Activated gamma-delta T cell (primary cell): ENCODE results near the gene CCDC34.
"Not testable (repeated sequence)": the region's sequence is repeated elsewhere in the genome, so short reads cannot be mapped to it uniquely, and the experiment has no call there.

Experiments used
- DNase-seq: peaks from one replicate; lab custom pipeline; 2025; lab: John Stamatoyannopoulos, UW

Gene CCDC34

DNA sequence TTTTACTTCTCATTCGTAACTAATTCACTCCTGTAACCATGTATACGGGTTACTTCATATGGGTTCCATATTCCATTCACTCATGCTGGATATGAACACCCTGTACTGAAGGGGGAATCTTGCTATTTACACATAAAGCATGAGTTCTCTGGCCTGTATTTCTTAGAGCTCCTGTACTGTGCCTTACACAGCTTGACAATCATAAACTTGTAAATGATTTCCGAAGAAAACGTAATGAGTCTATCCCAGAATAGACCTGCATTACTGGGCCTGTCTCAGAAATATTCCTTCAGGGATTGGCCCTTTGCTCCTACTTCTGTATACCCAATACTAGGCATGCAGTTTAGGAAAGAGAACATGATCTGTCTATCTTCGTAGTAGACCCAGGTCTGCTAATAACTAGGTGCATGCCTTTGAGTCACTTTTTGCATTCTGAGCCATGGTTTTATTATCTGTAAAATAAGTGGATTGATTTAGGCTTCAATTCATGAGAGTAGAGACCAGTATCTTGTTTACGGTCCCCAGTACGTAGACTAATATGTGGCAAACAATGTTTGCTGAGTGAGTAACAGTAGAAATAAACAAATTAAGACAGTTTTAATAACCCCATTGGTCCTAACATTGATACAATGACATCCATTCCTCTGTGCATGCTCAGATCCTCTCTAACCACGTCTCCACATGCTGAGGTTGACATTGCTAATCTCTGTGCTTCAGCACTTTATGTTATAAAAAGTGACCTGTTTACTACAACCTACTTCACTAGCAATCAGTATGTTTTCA lies 1.2 kb downstream of the CCDC34 start:
- no peak for DNase-seq

GRCh38 chr11:27358296-27358695 lies 4.7 kb downstream of the CCDC34 start:
- DNase-seq: no peak

- DNase-seq: no peak
Observed at GRCh38 chr11:27357250-27357649, 5.8 kb downstream of the CCDC34 start.

- DNase-seq: no peak
Observed at GRCh38 chr11:27356624-27357222, 6.3 kb downstream of the CCDC34 start.

GRCh38 chr11:27355575-27356104 lies 7.4 kb downstream of the CCDC34 start:
- no peak for DNase-seq

- DNase-seq: no peak
Observed at GRCh38 chr11:27354359-27354965, 8.6 kb downstream of the CCDC34 start.

GRCh38 chr11:27353593-27354358 lies 9.2 kb downstream of the CCDC34 start:
- DNase-seq: no peak

GRCh38 chr11:27352781-27353180 lies 10.2 kb downstream of the CCDC34 start:
- DNase-seq: no peak

DNA sequence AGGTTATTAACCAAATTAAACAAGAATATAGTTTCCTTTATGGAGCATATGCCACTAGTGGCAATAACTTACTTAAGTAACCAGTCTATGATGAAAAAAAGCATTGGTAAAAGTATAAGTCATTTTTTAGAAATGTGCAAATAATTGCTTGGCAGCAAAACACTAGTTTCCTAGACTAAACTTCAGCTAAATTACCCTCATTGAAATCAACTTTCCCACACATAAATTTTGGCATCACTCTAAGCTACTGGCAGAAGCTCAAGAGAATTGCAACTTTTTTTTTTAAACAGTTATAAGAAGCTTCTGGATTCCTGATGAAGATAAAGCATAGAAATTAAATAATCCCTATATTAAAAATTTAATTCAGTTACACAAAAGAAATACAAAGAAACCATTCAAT lies 12.5 kb downstream of the CCDC34 start:
- DNase-seq: no peak

DNA sequence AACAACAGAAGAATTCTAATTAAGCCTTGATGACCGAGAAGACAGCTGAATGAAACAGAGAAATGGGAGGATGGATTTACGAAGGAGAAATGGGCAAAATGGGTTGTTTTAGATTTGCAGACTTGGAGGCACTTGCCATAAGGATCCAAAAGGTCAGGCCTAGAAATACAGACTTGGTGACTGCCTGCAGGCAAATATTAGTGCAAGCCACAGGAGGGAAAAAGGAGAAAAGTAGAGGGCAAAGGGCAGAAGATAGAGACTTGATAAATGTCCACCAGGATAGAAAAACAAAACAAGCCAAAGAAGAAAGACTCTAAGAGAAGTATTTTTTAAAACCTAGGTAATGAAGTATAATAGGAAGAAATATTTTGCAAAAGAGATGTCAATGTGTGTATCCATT lies 13.1 kb downstream of the CCDC34 start:
- DNase-seq: no peak

- DNase-seq: no peak
Observed at GRCh38 chr11:27348340-27348873, 14.6 kb downstream of the CCDC34 start.

DNA sequence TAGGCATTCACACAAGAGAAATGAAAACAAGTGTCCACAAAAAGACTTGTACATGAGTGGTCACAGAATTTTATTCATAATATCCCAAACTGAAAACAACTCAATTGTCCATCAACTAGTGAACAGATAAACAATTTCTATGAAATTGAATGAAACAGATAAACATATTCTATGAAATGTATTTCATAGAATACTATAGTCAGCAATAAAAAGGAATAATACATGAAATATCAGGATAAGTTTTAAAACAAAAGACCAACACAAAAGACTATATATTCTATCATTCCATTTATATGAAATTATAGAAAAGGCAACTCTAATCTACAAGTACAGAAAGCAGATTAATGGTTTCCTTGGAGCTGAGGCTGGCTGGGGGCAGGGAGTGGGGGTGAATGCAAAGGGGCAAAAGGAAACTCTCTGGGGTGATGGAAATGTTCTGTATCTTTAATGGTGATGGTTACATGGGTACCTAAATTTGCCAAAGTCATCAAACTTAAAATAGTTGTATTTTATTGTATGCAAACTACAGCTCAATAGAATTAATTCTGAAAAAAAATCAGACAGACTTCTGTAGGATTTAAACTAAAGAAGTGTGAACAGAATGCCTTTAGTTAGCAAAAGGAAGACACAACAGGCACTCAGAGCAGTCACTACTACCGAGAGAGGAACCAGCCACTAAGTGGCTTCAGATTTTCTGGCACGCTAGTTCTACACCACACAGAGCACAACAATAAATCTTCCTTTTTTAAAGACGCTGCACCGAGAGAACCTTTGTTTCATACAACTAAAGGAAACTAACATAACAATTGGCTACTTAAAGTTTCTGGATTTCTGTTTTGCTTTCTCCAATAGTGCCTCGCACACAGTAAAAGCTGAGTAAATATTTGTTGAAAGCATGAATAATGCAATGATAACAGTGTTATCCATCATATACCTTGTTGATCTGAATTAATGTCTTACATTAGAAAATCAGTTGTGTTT lies 15.4 kb downstream of the CCDC34 start:
- DNase-seq: no peak

DNA sequence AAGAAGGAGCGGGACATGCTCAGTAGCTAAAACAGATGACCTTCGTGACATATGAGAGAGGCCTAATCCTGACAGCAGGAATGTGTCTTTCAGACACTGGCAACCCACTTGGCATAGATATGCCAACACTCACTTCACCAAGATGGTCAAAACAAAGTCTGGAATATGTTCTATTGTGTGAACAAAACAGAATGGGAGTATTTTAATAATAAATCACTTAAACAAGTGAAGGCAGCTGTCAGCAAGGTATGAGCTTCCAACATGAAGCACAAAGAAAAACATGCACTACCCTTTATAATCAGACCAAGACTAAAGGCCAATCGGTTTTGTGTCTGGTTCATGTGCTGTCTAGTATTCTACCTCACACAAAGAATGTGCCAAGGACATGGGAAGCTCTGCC lies 23.1 kb downstream of the CCDC34 start:
- no peak for DNase-seq

DNA sequence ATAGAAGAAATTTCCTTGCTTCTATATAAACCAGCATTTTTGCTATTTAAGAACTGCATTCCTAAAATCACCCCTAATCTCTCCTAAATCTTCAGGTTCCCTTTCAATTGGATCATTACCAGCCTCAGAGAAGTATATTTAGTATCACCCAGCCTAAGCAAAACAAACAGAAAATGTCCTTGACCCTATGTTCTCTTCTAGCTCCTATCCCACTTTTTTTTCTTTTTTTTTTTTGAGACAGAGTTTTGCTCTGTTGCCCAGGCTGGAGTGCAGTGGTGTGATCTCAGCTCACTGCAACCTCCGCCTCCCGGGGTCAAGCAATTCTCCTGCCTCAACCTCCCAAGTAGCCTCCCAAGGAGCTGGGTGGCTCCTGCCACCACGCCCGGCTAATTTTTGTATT lies 28.3 kb downstream of the CCDC34 start:
- not testable (repeated sequence) for DNase-seq

DNA sequence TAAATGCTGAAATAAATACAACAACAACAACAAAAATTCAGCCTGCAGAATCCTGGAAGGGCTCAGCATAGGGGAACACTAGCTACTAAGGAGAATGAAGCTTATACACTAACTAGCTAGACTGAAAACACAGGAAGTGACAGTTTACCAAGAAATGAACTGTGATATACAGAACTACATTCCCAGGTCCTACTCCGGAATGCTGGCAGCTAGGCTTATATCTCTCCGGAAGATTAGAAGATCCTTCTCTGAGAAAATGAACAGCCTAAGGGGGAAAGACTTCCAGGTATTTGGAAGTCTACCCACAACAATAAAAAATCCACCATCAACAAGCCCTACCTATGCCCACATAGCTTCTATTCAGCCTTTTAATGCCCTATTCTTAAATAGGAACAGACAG lies 31.0 kb downstream of the CCDC34 start:
- DNase-seq: no peak

- DNase-seq: no peak
Observed at GRCh38 chr11:27330633-27331270, 32.3 kb downstream of the CCDC34 start.

GRCh38 chr11:27329867-27330632 lies 33.0 kb downstream of the CCDC34 start:
- no peak for DNase-seq

DNA sequence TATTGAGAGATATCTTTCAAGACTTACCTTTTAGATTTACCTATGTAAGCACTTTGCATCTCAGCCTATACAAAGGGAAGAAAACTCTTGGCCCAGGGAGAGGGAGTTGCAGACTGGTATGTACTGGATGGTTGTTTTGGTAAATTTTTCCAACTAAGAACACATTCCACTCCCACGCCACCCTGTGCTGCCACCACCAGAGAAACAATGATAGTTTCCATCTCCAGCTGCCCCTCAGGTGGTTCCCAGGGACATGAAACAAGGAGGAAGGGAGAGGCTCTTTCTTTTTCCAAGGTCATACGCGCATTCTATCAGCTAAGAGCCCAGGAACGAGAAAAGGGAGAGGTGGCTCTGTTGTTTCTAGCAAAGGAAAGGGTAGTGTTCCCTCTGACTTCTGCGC lies 34.4 kb downstream of the CCDC34 start:
- DNase-seq: no peak

DNA sequence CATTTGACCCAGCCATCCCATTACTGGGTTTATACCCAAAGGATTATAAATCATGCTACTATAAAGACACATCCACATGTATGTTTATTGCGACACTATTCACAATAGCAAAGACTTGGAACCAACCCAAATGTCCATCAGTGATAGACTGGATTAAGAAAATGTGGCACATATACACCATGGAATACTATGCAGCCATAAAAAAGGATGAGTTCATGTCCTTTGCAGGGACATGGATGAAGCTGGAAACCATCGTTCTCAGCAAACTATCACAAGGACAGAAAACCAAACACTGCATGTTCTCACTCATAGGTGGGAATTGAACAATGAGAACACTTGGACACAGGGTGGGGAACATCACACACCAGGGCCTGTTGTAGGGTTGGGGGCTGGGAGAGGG lies 36.0 kb downstream of the CCDC34 start:
- not testable (repeated sequence) for DNase-seq
